ENCODE measurements around the gene MBP. TPM values are rescaled to one million over a fixed set of nuclear protein-coding genes. Genes with fewer than 3 reads are reported as not detected.
A peak's percentile ranks its signal among the peaks of the same experiment; 100 is the strongest.

The MBP gene
- total and polyA plus RNA-seq, 2 experiments from 2014 or later, result 18.4 to 22.9 TPM

GRCh38 chr18:77153404-77153803 is 20.8 kb upstream of the MBP start:
- peak; percentile 33 for DNase-seq (ENCODE audit: low spot score)
- Histone ChIP-seq H3K4me2 (no peak overlapping the region), H3K4me1 (ENCODE audit: insufficient read depth) (peaks cover 17% of the 10 kb centered on the region), H3F3A (replicated peaks; ENCODE audit: low read depth) (no peaks in the 10 kb centered on the region), H3K27ac (ENCODE audit: low read depth) (no peak overlapping the region), H3K79me2 (replicated peaks; ENCODE audit: insufficient read depth) (no peaks in the 10 kb centered on the region), H3K36me3 (ENCODE audit: insufficient read depth) (no peaks in the 10 kb centered on the region), H3K9me2 (ENCODE audit: insufficient read depth) (peaks cover 8% of the 10 kb centered on the region), H3K4me3 (no peak overlapping the region), H3K27me3 (ENCODE audit: insufficient read depth) (no peaks in the 10 kb centered on the region), H4K20me1 (replicated peaks; ENCODE audit: insufficient read depth) (no peaks in the 10 kb centered on the region), H2AFZ (no peak overlapping the region)
- Mint-ChIP-seq H3K4me3 (no peak overlapping the region), H3K9me3 (peaks cover 3% of the 10 kb centered on the region), H3K4me1 (peaks cover 14% of the 10 kb centered on the region), H3K27me3 (ENCODE audit: insufficient read depth, low read depth, poor library complexity) (peaks cover 3% of the 10 kb centered on the region), H3K36me3 (ENCODE audit: low read depth) (no peaks in the 10 kb centered on the region; the same call in 2 of the 3 replicates), H3K27ac (no peak overlapping the region)
- ATAC-seq, result peak; percentile 32; the same call in 1 of the 3 replicates
- TF ChIP-seq NANOG (IDR thresholded peaks at IDR 0.05; ENCODE audit: borderline replicate concordance), result no peak
- TF ChIP-seq, protein P1, sequence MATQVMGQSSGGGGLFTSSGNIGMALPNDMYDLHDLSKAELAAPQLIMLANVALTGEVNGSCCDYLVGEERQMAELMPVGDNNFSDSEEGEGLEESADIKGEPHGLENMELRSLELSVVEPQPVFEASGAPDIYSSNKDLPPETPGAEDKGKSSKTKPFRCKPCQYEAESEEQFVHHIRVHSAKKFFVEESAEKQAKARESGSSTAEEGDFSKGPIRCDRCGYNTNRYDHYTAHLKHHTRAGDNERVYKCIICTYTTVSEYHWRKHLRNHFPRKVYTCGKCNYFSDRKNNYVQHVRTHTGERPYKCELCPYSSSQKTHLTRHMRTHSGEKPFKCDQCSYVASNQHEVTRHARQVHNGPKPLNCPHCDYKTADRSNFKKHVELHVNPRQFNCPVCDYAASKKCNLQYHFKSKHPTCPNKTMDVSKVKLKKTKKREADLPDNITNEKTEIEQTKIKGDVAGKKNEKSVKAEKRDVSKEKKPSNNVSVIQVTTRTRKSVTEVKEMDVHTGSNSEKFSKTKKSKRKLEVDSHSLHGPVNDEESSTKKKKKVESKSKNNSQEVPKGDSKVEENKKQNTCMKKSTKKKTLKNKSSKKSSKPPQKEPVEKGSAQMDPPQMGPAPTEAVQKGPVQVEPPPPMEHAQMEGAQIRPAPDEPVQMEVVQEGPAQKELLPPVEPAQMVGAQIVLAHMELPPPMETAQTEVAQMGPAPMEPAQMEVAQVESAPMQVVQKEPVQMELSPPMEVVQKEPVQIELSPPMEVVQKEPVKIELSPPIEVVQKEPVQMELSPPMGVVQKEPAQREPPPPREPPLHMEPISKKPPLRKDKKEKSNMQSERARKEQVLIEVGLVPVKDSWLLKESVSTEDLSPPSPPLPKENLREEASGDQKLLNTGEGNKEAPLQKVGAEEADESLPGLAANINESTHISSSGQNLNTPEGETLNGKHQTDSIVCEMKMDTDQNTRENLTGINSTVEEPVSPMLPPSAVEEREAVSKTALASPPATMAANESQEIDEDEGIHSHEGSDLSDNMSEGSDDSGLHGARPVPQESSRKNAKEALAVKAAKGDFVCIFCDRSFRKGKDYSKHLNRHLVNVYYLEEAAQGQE (IDR thresholded peaks at IDR 0.05; ENCODE audit: unreplicated experiment), result no peak
- TF ChIP-seq EZH2 (IDR thresholded peaks at IDR 0.05; ENCODE audit: low read depth, unreplicated experiment), result no peak
- TF ChIP-seq CREB1 (CRISPR knock-in tag; IDR thresholded peaks at IDR 0.05; ENCODE audit: low read depth), result no peak
- no peak for TF ChIP-seq EZH2phosphoT487 (IDR thresholded peaks at IDR 0.05; ENCODE audit: unreplicated experiment)
- TF ChIP-seq, protein P2, sequence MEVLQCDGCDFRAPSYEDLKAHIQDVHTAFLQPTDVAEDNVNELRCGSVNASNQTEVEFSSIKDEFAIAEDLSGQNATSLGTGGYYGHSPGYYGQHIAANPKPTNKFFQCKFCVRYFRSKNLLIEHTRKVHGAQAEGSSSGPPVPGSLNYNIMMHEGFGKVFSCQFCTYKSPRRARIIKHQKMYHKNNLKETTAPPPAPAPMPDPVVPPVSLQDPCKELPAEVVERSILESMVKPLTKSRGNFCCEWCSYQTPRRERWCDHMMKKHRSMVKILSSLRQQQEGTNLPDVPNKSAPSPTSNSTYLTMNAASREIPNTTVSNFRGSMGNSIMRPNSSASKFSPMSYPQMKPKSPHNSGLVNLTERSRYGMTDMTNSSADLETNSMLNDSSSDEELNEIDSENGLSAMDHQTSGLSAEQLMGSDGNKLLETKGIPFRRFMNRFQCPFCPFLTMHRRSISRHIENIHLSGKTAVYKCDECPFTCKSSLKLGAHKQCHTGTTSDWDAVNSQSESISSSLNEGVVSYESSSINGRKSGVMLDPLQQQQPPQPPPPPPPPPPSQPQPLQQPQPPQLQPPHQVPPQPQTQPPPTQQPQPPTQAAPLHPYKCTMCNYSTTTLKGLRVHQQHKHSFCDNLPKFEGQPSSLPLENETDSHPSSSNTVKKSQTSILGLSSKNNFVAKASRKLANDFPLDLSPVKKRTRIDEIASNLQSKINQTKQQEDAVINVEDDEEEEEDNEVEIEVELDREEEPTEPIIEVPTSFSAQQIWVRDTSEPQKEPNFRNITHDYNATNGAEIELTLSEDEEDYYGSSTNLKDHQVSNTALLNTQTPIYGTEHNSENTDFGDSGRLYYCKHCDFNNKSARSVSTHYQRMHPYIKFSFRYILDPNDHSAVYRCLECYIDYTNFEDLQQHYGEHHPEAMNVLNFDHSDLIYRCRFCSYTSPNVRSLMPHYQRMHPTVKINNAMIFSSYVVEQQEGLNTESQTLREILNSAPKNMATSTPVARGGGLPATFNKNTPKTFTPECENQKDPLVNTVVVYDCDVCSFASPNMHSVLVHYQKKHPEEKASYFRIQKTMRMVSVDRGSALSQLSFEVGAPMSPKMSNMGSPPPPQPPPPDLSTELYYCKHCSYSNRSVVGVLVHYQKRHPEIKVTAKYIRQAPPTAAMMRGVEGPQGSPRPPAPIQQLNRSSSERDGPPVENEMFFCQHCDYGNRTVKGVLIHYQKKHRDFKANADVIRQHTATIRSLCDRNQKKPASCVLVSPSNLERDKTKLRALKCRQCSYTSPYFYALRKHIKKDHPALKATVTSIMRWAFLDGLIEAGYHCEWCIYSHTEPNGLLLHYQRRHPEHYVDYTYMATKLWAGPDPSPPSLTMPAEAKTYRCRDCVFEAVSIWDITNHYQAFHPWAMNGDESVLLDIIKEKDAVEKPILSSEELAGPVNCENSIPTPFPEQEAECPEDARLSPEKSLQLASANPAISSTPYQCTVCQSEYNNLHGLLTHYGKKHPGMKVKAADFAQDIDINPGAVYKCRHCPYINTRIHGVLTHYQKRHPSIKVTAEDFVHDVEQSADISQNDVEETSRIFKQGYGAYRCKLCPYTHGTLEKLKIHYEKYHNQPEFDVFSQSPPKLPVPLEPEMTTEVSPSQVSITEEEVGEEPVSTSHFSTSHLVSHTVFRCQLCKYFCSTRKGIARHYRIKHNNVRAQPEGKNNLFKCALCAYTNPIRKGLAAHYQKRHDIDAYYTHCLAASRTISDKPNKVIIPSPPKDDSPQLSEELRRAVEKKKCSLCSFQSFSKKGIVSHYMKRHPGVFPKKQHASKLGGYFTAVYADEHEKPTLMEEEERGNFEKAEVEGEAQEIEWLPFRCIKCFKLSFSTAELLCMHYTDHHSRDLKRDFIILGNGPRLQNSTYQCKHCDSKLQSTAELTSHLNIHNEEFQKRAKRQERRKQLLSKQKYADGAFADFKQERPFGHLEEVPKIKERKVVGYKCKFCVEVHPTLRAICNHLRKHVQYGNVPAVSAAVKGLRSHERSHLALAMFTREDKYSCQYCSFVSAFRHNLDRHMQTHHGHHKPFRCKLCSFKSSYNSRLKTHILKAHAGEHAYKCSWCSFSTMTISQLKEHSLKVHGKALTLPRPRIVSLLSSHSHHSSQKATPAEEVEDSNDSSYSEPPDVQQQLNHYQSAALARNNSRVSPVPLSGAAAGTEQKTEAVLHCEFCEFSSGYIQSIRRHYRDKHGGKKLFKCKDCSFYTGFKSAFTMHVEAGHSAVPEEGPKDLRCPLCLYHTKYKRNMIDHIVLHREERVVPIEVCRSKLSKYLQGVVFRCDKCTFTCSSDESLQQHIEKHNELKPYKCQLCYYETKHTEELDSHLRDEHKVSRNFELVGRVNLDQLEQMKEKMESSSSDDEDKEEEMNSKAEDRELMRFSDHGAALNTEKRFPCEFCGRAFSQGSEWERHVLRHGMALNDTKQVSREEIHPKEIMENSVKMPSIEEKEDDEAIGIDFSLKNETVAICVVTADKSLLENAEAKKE (CRISPR knock-in tag; IDR thresholded peaks at IDR 0.05), result no peak
- no peak for TF ChIP-seq JUNB (IDR thresholded peaks at IDR 0.05; ENCODE audit: unreplicated experiment)
- TF ChIP-seq ETS1 (IDR thresholded peaks at IDR 0.05), result no peak
- TF ChIP-seq POLR2AphosphoS5 (IDR thresholded peaks at IDR 0.05; ENCODE audit: low read depth), result no peak
- no peak for TF ChIP-seq CTCF (conservative IDR thresholded peaks at IDR 0.05; ENCODE audit: low read depth in 2 of 2)
- no peak for TF ChIP-seq ZNF114 (CRISPR knock-in tag; IDR thresholded peaks at IDR 0.05)
- no peak for TF ChIP-seq ZNF331 (CRISPR knock-in tag; IDR thresholded peaks at IDR 0.05; ENCODE audit: low read depth)
- TF ChIP-seq STAT1 (IDR thresholded peaks at IDR 0.05; ENCODE audit: unreplicated experiment), result no peak

All from GM23338 (cell line).